H1 (cell line): ENCODE data around the gene DENND11. TPM values are rescaled to one million over a fixed set of nuclear protein-coding genes. Genes with fewer than 3 reads are reported as not detected.

Experiments
- HDAC2 ChIP-seq, 2 experiments: fragments of 300-600 bp in 1 of 2; sonication (generic) in 1 of 2; IDR thresholded peaks; 2 replicates each; pipeline ENCODE4 v1.6.1; 2011 to 2012; ENCODE audit warnings: low read depth in 2 of 2, low read length in 2 of 2, mild to moderate bottlenecking in 2 of 2, moderate library complexity in 2 of 2, borderline replicate concordance in 1 of 2, inconsistent platforms in 1 of 2
- JUN ChIP-seq: IDR thresholded peaks from 2 replicates; pipeline ENCODE4 v1.6.1; 2011; ENCODE audit warnings: low read depth, mild to moderate bottlenecking, improper control_type of control experiment, low read length
- PHF8 ChIP-seq: fragments of 200-600 bp; sonication (generic); conservative IDR thresholded peaks from 2 replicates; pipeline ENCODE4 v1.7.1; 2012; ENCODE audit warnings: low read depth, mild to moderate bottlenecking, inconsistent platforms, low read length, moderate library complexity
- RNF2 ChIP-seq: fragments of 200-900, 300-1000 bp; sonication (generic); IDR thresholded peaks from 2 replicates; pipeline ENCODE4 v1.7.1; 2016; ENCODE audit warnings: borderline replicate concordance, low read depth, mild to moderate bottlenecking, antibody characterized with exemption, low read length; ENCODE audit not compliant: poor library complexity, severe bottlenecking; ENCODE audit errors: missing control alignments
- SP1 ChIP-seq: IDR thresholded peaks from 2 replicates; pipeline ENCODE4 v1.6.1; 2011; ENCODE audit warnings: low read depth, low read length
- TAF7 ChIP-seq: optimal IDR thresholded peaks from 2 replicates; pipeline ENCODE3; 2011; ENCODE audit warnings: low read depth, mild to moderate bottlenecking, inconsistent platforms, low read length, moderate library complexity, borderline replicate concordance
- TEAD4 ChIP-seq: IDR thresholded peaks from 2 replicates; pipeline ENCODE4 v1.6.1; 2012; ENCODE audit warnings: low read depth, low read length, inconsistent platforms, mixed read lengths
- polyA plus RNA-seq, 7 experiments: library from polyadenylated mRNA; depleted of rRNA in 3 of 7; stranded (reverse) in 5 of 7; unstranded in 2 of 7; fragments of >200 nt in 5 of 7; fragments of 200-250 nt in 2 of 7; gene quantifications; 1 replicate in 5 of 7; 2 replicates in 1 of 7; 4 replicates in 1 of 7; pipeline versions ENCODE4 v1.2.1 to v1.2.3, GENCODE V29; 2011 to 2013; ENCODE audit warnings: missing spikeins in 2 of 7, mixed read lengths in 2 of 7
- total RNA-seq: library from RNA; stranded (reverse); fragmentation: NEBNext Ultra II Directional; extraction: Animal tissue kit (Norgen Biotek cat#: 25700); gene quantifications from 2 replicates; pipeline ENCODE4 v1.2.1, GENCODE V29; 2021
- TF ChIP-seq, protein P1 (sequence below): fragments of 300-600 bp; sonication (generic); IDR thresholded peaks from 2 replicates; pipeline ENCODE4 v1.7.1; 2012; ENCODE audit warnings: low read length, moderate library complexity, mild to moderate bottlenecking, inconsistent platforms; ENCODE audit not compliant: insufficient replicate concordance

The DENND11 gene
- total and polyA plus RNA-seq, 2 of the 8 experiments (the other 6 are each of a cell fraction or from before 2014, with no cell fraction given) = 8.0 to 26.8 TPM

DNA sequence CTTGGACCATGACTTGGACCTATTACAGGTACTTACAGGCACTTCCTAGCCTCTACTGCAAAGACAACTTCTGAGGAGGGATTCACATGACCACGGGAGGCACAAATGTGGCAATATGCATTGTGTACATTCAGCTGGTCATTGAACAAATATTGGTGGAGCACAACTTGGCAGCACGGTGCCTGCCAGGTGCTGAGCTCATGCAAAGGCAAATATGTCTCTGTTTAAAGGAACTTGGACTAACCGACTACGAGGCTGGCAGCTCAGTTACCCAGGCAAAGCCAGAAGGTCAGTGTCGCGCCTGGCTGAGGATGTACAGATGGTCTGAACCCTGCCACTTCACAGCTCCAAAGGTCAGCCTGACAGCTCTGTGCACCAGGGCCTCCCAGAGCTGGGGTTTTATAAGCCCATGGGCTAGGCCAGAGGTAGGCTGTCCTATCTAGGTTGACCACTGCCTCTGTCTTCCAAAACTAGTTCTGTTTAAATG is 6.1 kb downstream of the DENND11 start (continued):
- TF ChIP-seq, protein P1, sequence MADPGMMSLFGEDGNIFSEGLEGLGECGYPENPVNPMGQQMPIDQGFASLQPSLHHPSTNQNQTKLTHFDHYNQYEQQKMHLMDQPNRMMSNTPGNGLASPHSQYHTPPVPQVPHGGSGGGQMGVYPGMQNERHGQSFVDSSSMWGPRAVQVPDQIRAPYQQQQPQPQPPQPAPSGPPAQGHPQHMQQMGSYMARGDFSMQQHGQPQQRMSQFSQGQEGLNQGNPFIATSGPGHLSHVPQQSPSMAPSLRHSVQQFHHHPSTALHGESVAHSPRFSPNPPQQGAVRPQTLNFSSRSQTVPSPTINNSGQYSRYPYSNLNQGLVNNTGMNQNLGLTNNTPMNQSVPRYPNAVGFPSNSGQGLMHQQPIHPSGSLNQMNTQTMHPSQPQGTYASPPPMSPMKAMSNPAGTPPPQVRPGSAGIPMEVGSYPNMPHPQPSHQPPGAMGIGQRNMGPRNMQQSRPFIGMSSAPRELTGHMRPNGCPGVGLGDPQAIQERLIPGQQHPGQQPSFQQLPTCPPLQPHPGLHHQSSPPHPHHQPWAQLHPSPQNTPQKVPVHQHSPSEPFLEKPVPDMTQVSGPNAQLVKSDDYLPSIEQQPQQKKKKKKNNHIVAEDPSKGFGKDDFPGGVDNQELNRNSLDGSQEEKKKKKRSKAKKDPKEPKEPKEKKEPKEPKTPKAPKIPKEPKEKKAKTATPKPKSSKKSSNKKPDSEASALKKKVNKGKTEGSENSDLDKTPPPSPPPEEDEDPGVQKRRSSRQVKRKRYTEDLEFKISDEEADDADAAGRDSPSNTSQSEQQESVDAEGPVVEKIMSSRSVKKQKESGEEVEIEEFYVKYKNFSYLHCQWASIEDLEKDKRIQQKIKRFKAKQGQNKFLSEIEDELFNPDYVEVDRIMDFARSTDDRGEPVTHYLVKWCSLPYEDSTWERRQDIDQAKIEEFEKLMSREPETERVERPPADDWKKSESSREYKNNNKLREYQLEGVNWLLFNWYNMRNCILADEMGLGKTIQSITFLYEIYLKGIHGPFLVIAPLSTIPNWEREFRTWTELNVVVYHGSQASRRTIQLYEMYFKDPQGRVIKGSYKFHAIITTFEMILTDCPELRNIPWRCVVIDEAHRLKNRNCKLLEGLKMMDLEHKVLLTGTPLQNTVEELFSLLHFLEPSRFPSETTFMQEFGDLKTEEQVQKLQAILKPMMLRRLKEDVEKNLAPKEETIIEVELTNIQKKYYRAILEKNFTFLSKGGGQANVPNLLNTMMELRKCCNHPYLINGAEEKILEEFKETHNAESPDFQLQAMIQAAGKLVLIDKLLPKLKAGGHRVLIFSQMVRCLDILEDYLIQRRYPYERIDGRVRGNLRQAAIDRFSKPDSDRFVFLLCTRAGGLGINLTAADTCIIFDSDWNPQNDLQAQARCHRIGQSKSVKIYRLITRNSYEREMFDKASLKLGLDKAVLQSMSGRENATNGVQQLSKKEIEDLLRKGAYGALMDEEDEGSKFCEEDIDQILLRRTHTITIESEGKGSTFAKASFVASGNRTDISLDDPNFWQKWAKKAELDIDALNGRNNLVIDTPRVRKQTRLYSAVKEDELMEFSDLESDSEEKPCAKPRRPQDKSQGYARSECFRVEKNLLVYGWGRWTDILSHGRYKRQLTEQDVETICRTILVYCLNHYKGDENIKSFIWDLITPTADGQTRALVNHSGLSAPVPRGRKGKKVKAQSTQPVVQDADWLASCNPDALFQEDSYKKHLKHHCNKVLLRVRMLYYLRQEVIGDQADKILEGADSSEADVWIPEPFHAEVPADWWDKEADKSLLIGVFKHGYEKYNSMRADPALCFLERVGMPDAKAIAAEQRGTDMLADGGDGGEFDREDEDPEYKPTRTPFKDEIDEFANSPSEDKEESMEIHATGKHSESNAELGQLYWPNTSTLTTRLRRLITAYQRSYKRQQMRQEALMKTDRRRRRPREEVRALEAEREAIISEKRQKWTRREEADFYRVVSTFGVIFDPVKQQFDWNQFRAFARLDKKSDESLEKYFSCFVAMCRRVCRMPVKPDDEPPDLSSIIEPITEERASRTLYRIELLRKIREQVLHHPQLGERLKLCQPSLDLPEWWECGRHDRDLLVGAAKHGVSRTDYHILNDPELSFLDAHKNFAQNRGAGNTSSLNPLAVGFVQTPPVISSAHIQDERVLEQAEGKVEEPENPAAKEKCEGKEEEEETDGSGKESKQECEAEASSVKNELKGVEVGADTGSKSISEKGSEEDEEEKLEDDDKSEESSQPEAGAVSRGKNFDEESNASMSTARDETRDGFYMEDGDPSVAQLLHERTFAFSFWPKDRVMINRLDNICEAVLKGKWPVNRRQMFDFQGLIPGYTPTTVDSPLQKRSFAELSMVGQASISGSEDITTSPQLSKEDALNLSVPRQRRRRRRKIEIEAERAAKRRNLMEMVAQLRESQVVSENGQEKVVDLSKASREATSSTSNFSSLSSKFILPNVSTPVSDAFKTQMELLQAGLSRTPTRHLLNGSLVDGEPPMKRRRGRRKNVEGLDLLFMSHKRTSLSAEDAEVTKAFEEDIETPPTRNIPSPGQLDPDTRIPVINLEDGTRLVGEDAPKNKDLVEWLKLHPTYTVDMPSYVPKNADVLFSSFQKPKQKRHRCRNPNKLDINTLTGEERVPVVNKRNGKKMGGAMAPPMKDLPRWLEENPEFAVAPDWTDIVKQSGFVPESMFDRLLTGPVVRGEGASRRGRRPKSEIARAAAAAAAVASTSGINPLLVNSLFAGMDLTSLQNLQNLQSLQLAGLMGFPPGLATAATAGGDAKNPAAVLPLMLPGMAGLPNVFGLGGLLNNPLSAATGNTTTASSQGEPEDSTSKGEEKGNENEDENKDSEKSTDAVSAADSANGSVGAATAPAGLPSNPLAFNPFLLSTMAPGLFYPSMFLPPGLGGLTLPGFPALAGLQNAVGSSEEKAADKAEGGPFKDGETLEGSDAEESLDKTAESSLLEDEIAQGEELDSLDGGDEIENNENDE = no peak
- no peak for TF ChIP-seq PHF8
- TF ChIP-seq HDAC2 (IDR thresholded peaks at IDR 0.05; ENCODE audit: borderline replicate concordance in 1 of 2, low read depth in 2 of 2, low read length in 2 of 2) = no peak
- TF ChIP-seq JUN = no peak
- no peak for TF ChIP-seq RNF2
- TF ChIP-seq TEAD4 = no peak
- no peak for TF ChIP-seq TAF7
- no peak for TF ChIP-seq SP1
